ENCODE measurements around the gene CC2D2A.

Gene CC2D2A

GRCh38 chr4:15556511-15557092 is 86.9 kb downstream of the CC2D2A start:
- Histone ChIP-seq H3K36me3 (ENCODE audit: low read length) (no peaks in the 10 kb centered on the region), H3K27ac (ENCODE audit: low read depth, low read length) (no peak overlapping the region), H2AFZ (ENCODE audit: low read depth, low read length, severe bottlenecking) (no peak overlapping the region), H4K20me1 (ENCODE audit: low read depth, low read length) (no peaks in the 10 kb centered on the region), H3K9ac (ENCODE audit: low read length) (no peak overlapping the region), H3K9me2 (replicated peaks; ENCODE audit: insufficient read depth, low read length) (no peaks in the 10 kb centered on the region), H3K79me2 (ENCODE audit: insufficient read depth, low read length) (no peaks in the 10 kb centered on the region), H3K4me3 (ENCODE audit: insufficient read depth, low read length, poor library complexity, severe bottlenecking) (no peak overlapping the region), H3F3A (ENCODE audit: insufficient read depth) (no peaks in the 10 kb centered on the region), H3K4me2 (ENCODE audit: low read depth, low read length, poor library complexity, severe bottlenecking) (no peak overlapping the region), H3K9me3 (ENCODE audit: insufficient read depth, low read length) (no peaks in the 10 kb centered on the region), H3K27me3 (ENCODE audit: low read length) (no peaks in the 10 kb centered on the region)
- TF ChIP-seq CTCF (IDR thresholded peaks at IDR 0.05; ENCODE audit: insufficient read depth, low read length, poor library complexity, severe bottlenecking), result no peak
- no peak for TF ChIP-seq EZH2phosphoT487 (conservative IDR thresholded peaks at IDR 0.05; ENCODE audit: low read length)

GRCh38 chr4:15557786-15558550 is 88.3 kb downstream of the CC2D2A start:
- no peaks in the 10 kb centered on the region for H3K27me3 ChIP-seq (ENCODE audit: low read length)
- no peak overlapping the region for H3K4me2 ChIP-seq (ENCODE audit: low read depth, low read length, poor library complexity, severe bottlenecking)
- no peaks in the 10 kb centered on the region for H3K36me3 ChIP-seq (ENCODE audit: low read length)
- H2AFZ ChIP-seq (ENCODE audit: low read depth, low read length, severe bottlenecking), result no peak overlapping the region
- H3K9me2 ChIP-seq (replicated peaks; ENCODE audit: insufficient read depth, low read length), result no peaks in the 10 kb centered on the region
- no peak for TF ChIP-seq CTCF (IDR thresholded peaks at IDR 0.05; ENCODE audit: insufficient read depth, low read length, poor library complexity, severe bottlenecking)
- no peaks in the 10 kb centered on the region for H3F3A ChIP-seq (ENCODE audit: insufficient read depth)
- no peaks in the 10 kb centered on the region for H3K79me2 ChIP-seq (ENCODE audit: insufficient read depth, low read length)
- no peaks in the 10 kb centered on the region for H3K9me3 ChIP-seq (ENCODE audit: insufficient read depth, low read length)
- H3K27ac ChIP-seq (ENCODE audit: low read depth, low read length), result no peak overlapping the region
- no peak overlapping the region for H3K9ac ChIP-seq (ENCODE audit: low read length)
- no peaks in the 10 kb centered on the region for H4K20me1 ChIP-seq (ENCODE audit: low read depth, low read length)
- H3K4me3 ChIP-seq (ENCODE audit: insufficient read depth, low read length, poor library complexity, severe bottlenecking), result no peak overlapping the region

- no peaks in the 10 kb centered on the region for H3K9me2 ChIP-seq (replicated peaks; ENCODE audit: insufficient read depth, low read length)
- H4K20me1 ChIP-seq (ENCODE audit: low read depth, low read length), result no peaks in the 10 kb centered on the region
- H3K4me3 ChIP-seq (ENCODE audit: insufficient read depth, low read length, poor library complexity, severe bottlenecking), result no peak overlapping the region
- no peak overlapping the region for H3K9ac ChIP-seq (ENCODE audit: low read length)
- no peaks in the 10 kb centered on the region for H3K9me3 ChIP-seq (ENCODE audit: insufficient read depth, low read length)
- TF ChIP-seq EZH2phosphoT487 (conservative IDR thresholded peaks at IDR 0.05; ENCODE audit: low read length) (no peak), CTCF (IDR thresholded peaks at IDR 0.05; ENCODE audit: insufficient read depth, low read length, poor library complexity, severe bottlenecking) (no peak)
- H3K36me3 ChIP-seq (ENCODE audit: low read length), result no peaks in the 10 kb centered on the region
- no peaks in the 10 kb centered on the region for H3K27me3 ChIP-seq (ENCODE audit: low read length)
- H3K79me2 ChIP-seq (ENCODE audit: insufficient read depth, low read length), result no peaks in the 10 kb centered on the region
- H3F3A ChIP-seq (ENCODE audit: insufficient read depth), result no peaks in the 10 kb centered on the region
- no peak overlapping the region for H2AFZ ChIP-seq (ENCODE audit: low read depth, low read length, severe bottlenecking)
- H3K27ac ChIP-seq (ENCODE audit: low read depth, low read length), result no peak overlapping the region
- H3K4me2 ChIP-seq (ENCODE audit: low read depth, low read length, poor library complexity, severe bottlenecking), result no peak overlapping the region
These were observed 88.9 kb downstream of the CC2D2A start for GRCh38 chr4:15558561-15558960.
